GM12872 (cell line): Measurements from ENCODE around the gene COX6A2.

Experiments
- TF ChIP-seq, protein P1 (sequence below): IDR thresholded peaks from 3 replicates; pipeline ENCODE4 v1.5.1; 2011; ENCODE audit warnings: low read depth, mild to moderate bottlenecking, low read length, moderate library complexity; ENCODE audit not compliant: insufficient read depth

Gene COX6A2

DNA sequence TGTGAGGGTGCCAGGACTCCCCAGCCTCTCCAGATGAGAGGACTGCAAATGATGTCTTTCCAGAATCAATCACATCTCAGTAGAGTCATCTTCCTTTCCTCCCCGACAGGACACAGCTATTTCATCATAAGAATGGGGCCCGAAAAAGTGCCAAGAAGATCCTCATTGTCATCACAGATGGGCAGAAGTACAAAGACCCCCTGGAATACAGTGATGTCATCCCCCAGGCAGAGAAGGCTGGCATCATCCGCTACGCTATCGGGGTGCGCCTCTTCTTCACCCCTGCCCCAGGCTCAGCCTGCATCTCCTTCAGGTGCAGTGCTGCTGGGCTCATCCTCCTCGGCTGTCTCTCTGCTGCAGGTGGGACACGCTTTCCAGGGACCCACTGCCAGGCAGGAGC lies 20.8 kb downstream of the COX6A2 start:
- TF ChIP-seq, protein P1, sequence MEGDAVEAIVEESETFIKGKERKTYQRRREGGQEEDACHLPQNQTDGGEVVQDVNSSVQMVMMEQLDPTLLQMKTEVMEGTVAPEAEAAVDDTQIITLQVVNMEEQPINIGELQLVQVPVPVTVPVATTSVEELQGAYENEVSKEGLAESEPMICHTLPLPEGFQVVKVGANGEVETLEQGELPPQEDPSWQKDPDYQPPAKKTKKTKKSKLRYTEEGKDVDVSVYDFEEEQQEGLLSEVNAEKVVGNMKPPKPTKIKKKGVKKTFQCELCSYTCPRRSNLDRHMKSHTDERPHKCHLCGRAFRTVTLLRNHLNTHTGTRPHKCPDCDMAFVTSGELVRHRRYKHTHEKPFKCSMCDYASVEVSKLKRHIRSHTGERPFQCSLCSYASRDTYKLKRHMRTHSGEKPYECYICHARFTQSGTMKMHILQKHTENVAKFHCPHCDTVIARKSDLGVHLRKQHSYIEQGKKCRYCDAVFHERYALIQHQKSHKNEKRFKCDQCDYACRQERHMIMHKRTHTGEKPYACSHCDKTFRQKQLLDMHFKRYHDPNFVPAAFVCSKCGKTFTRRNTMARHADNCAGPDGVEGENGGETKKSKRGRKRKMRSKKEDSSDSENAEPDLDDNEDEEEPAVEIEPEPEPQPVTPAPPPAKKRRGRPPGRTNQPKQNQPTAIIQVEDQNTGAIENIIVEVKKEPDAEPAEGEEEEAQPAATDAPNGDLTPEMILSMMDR = no peak

DNA sequence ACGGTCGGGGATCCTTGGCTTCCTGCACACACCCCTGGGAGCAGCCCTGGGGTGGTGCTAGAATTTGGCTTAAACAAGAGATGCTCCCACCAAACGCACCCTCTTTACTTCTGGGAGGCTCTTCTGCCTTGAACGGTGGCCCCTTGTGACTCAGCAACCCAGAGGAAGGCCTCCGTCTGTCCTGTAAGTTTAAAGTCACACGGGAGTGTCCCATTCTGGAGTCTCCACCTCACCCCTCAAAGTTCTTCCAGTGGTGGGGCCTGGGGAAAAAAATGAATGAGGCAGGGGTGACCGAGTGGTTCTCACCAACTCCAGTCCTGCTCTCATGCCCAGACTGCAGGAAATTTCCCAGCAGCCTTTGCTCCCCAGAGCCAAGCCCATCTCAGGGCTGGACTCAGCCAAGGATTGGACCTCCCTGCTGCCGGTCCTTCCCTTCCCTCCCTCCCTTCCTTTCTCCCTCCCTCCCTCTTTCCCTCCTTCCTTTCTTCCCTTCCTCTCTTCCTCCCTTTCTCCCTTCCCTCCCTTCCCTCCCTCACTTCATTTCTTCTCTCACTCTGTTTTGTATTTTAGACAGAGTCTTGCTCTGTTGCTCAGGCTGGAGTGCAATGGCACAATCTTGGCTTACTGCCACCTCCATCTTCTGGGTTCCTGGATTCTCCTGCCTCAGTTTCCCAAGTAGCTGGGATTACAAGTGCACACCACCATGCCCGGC lies 23.7 kb downstream of the COX6A2 start:
- TF ChIP-seq, protein P1 = no peak

DNA sequence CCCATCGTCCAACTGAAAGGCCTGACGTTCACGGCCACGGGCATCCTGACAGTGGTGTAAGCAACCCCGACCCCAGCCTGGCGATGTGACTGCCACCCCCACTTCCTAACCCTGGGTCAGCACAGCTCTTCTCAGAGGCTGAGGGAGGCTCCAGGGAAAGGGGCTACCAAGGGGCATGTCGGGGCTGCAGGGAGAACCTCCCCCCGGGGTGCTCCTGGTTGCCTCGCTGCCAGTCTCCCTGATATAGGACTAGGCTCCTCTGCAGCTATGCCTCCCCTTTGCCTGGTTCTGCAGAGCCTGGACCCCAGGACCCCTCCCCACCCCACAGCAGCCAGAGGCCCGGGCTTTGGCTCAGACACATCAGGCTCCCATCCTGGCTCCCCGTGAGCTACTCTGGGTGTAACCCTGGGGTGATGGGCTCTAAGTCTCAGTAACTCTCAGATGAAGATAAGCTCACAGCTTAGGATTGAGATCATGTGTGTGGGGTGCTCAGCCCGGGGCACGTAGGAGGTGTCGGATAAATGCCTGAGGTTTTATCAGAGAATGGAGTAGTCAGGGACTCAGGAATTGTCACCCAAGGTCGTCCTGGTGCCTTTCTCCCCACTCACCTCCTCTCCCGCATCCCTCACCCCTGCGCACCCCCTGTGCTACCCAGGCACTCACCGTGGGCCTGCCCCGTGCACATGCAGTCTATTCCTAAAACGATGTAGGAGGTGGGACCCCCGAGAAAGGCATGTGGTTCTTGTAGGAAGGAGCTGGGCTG lies 24.4 kb downstream of the COX6A2 start:
- TF ChIP-seq, protein P1 = no peak

DNA sequence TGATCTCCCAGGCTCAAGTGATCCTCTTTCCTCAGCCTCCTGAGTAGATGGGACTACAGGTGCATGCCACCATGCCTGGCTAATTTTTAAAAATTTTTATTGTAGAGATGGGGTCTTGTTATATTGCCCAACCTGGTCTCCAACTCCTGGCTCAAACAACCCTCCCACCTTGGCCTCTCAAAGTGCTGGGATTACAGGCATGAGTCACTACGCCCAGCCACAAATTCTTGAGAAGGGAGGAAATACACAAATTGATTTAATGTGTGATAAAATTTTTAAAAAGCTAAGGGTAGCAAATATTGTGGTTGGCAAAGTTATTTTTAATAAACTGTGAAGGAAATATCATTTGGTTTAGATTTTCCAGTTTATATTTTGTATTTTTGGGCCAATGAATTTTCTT lies 25.5 kb downstream of the COX6A2 start:
- TF ChIP-seq, protein P1 = no peak

DNA sequence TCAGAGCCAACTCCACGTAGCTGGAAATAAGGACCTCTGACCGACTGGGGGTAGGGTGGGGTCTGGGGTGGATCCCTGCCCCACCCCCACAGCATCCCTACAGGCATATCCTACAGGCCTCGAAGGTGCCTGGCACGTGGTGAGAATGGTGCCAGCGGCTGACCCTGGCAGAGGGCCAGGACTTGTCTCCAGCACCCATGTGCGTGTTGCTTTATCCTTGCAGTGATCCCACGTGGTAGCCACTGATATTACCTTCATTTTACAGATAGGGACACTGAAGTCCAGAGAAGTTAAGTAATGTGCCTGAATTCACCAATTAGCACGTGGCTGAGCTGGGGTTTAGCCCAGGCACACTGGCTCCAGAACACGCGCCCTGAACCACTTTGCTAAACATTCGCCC lies 26.7 kb downstream of the COX6A2 start:
- TF ChIP-seq, protein P1 = no peak

DNA sequence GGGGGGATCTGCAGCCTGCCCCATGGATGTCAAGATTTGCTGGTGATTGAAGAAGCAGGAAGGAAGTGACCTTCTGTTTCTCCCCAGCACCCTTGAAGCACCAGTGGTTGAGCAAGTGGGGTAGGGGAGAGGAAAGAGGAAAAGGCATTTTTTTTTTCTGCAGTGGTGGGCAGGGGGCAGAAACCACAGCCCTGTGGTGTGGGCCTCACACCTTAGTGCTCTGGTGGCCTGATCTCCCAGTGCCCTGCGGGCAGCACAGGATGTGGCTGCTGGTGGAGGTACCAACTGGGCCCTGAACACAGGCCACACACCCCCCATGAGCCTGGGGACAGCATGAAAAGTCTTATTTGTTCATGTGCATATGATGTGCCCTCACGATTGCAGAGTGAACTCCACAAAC lies 28.0 kb downstream of the COX6A2 start:
- TF ChIP-seq, protein P1 = no peak

DNA sequence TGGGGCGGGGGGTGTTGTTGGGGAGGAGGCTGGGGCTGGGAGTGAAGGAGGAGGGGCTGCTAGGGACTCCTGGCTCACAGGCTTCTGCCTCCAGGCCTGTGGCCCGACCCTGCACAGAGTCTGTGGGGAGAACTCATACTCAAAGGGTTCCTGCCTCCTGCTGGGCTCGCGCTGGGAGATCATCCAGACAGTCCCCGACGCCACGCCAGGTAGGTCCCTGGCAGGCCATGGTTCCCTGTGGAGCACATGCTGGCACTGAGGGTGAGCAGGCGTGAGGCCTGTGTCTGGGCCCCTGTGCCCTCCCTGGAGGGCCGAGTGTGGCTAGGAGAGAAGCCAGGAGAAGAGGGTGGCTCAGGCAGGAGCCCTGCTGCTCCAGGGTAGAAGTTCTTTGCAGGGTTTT lies 30.5 kb downstream of the COX6A2 start:
- TF ChIP-seq, protein P1 = no peak
